HG03196 (cell line): Measurements from ENCODE around the gene DBF4.
"Not testable (repeated sequence)": the region's sequence is repeated elsewhere in the genome, so short reads cannot be mapped to it uniquely, and the experiment has no call there.

Source experiments
- ATAC-seq: cut with Tn5 transposase; IDR thresholded peaks from one replicate; pipeline ENCODE4 v1.9.1; 2021; ENCODE audit not compliant: unreplicated experiment

The DBF4 gene

GRCh38 chr7:87882151-87882937 lies 6.1 kb downstream of the DBF4 start:
- ATAC-seq, result no peak

- ATAC-seq, result no peak
Observed at GRCh38 chr7:87885018-87885417, 8.7 kb downstream of the DBF4 start.

- no peak for ATAC-seq
Observed at GRCh38 chr7:87886875-87887274, 10.6 kb downstream of the DBF4 start.

- no peak for ATAC-seq
Observed at GRCh38 chr7:87895363-87895762, 19.1 kb downstream of the DBF4 start.

GRCh38 chr7:87899255-87899654 lies 23.0 kb downstream of the DBF4 start:
- ATAC-seq, result no peak

- ATAC-seq, result not testable (repeated sequence)
Observed at GRCh38 chr7:87907136-87907906, 31.0 kb downstream of the DBF4 start.

GRCh38 chr7:87908814-87909213 lies 32.5 kb downstream of the DBF4 start:
- ATAC-seq, result not testable (repeated sequence)

GRCh38 chr7:87912121-87912520 lies 35.8 kb downstream of the DBF4 start:
- ATAC-seq, result no peak

- no peak for ATAC-seq
Observed at GRCh38 chr7:87918740-87919139, 42.4 kb downstream of the DBF4 start.

GRCh38 chr7:87919875-87920274 lies 43.6 kb downstream of the DBF4 start:
- ATAC-seq, result no peak

- no peak for ATAC-seq
Observed at GRCh38 chr7:87920578-87920977, 44.3 kb downstream of the DBF4 start.

- ATAC-seq, result not testable (repeated sequence)
Observed at GRCh38 chr7:87922759-87923395, 46.6 kb downstream of the DBF4 start.

GRCh38 chr7:87926581-87927461 lies 50.5 kb downstream of the DBF4 start:
- peak; percentile 99 for ATAC-seq

- peak; percentile 15 for ATAC-seq
Observed at GRCh38 chr7:87933605-87933952, 57.3 kb downstream of the DBF4 start.

GRCh38 chr7:87933953-87934698 lies 57.8 kb downstream of the DBF4 start, which contains the start of gene ADAM22:
Gene ADAM22, plus strand, starts transcription at chr7:87934251. Its CDS starts 215 bp downstream, at chr7:87934466.
- peak; percentile 98 for ATAC-seq

GRCh38 chr7:87934699-87935383 lies 58.5 kb downstream of the DBF4 start:
- ATAC-seq, result no peak

- no peak for ATAC-seq
Observed at GRCh38 chr7:87935384-87935706, 59.1 kb downstream of the DBF4 start.

GRCh38 chr7:87941138-87941537 lies 64.8 kb downstream of the DBF4 start:
- no peak for ATAC-seq

GRCh38 chr7:87944547-87944946 lies 68.3 kb downstream of the DBF4 start:
- no peak for ATAC-seq

- not testable (repeated sequence) for ATAC-seq
Observed at GRCh38 chr7:87945926-87946325, 69.6 kb downstream of the DBF4 start.
